ENCODE results near the gene CACNA1C. TPM values are rescaled to one million over a fixed set of nuclear protein-coding genes. Genes with fewer than 3 reads are reported as not detected.

The CACNA1C gene
- total RNA-seq, 4 donors from 2014 or later, result 44.1 to 104 (median 49.4) TPM

DNA sequence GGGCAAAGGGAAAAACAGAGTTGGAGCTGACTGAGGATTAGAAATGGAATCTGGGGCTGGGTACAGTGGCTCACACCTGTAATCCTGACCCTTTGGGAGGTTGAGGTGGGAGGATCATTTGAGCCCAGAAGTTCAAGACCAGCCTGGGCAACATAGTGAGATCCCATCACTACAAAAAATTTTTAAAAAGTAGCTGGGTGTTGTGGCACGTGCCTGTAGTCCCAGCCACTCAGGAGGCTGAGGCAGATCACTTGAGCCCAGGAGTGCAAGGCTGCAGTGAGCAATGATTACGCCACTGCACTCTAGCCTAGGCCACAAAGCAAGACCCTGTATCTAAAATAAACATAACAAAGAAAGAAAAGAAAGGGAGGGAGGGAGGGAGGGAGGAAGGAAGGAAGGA lies 33.7 kb upstream of the CACNA1C start:
- 94% methylated on average over 2 of the region's 2 CpGs for WGBS
- Histone ChIP-seq H3K27me3 (no peaks in the 10 kb centered on the region), H3K4me3 (no peak overlapping the region), H3K36me3 (no peaks in the 10 kb centered on the region), H3K4me1 (peaks cover 6 to 37% (median 7%) of the 10 kb centered on the region in 4 donors), H3K27ac (replicated peaks in 1 of 4) (no peak overlapping the region), H3K9me3 (no peaks in the 10 kb centered on the region)
- no peak for TF ChIP-seq EP300 (IDR thresholded peaks at IDR 0.05)
- TF ChIP-seq POLR2AphosphoS5 (IDR thresholded peaks at IDR 0.05), result no peak
- no peak for TF ChIP-seq POLR2A (IDR thresholded peaks at IDR 0.05; ENCODE audit: low read depth)
- TF ChIP-seq CTCF (IDR thresholded peaks at IDR 0.05), result no peak
- no peak for DNase-seq (ENCODE audit: extremely low spot score)
- intact Hi-C loops (cut with DNase I), result no loop called here

- Histone ChIP-seq H3K4me1 (peaks cover 0 to 23% (median 0%) of the 10 kb centered on the region in 4 donors), H3K4me3 (no peak overlapping the region), H3K36me3 (no peaks in the 10 kb centered on the region), H3K27ac (replicated peaks in 1 of 4) (no peak overlapping the region), H3K27me3 (no peaks in the 10 kb centered on the region), H3K9me3 (no peaks in the 10 kb centered on the region)
- DNase-seq (ENCODE audit: extremely low spot score), result no peak
- no peak for TF ChIP-seq POLR2A (IDR thresholded peaks at IDR 0.05; ENCODE audit: low read depth)
- TF ChIP-seq POLR2AphosphoS5 (IDR thresholded peaks at IDR 0.05), result no peak
- TF ChIP-seq EP300 (IDR thresholded peaks at IDR 0.05), result no peak
- TF ChIP-seq CTCF (IDR thresholded peaks at IDR 0.05), result no peak
- 96% methylated on average over 3 of the region's 3 CpGs for WGBS
- intact Hi-C loops (cut with DNase I), result no loop called here
Measured at GRCh38 chr12:2020511-2020910, 32.3 kb upstream of the CACNA1C start.

DNA sequence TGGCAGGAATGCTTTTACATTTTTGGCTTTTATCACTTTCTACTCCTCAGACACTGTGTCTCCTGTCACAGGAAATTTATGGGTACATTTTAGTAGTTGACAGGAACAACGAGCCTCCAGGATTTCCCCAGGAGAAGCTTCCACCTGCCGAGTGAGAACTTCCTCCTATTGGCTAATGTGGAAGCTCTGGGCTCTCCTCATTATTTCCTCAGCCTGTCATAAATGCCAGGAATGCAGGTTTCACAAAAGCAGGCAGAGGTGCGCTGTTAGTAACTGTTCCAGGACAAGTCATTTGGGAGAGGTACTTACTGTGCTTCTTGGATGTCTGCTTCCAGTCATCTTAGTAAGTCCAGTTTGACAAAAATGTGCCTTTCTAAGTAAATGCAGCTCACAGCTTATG lies 29.4 kb upstream of the CACNA1C start:
- 67% methylated on average over 3 of the region's 3 CpGs for whole genome bisulfite sequencing
- intact Hi-C loops (cut with DNase I), result no loop called here
- H3K4me1 ChIP-seq, result peaks cover 7 to 14% (median 11%) of the 10 kb centered on the region in 4 donors
- no peaks in the 10 kb centered on the region for H3K36me3 ChIP-seq
- H3K9me3 ChIP-seq, result no peaks in the 10 kb centered on the region
- no peaks in the 10 kb centered on the region for H3K27me3 ChIP-seq
- no peak for TF ChIP-seq EP300 (IDR thresholded peaks at IDR 0.05)
- no peak for TF ChIP-seq POLR2AphosphoS5 (IDR thresholded peaks at IDR 0.05)
- TF ChIP-seq CTCF (IDR thresholded peaks at IDR 0.05), result no peak
- no peak for TF ChIP-seq POLR2A (IDR thresholded peaks at IDR 0.05; ENCODE audit: low read depth)
- no peak overlapping the region for H3K4me3 ChIP-seq
- DNase-seq (ENCODE audit: extremely low spot score), result no peak
- no peak overlapping the region for H3K27ac ChIP-seq (replicated peaks in 1 of 4)

DNA sequence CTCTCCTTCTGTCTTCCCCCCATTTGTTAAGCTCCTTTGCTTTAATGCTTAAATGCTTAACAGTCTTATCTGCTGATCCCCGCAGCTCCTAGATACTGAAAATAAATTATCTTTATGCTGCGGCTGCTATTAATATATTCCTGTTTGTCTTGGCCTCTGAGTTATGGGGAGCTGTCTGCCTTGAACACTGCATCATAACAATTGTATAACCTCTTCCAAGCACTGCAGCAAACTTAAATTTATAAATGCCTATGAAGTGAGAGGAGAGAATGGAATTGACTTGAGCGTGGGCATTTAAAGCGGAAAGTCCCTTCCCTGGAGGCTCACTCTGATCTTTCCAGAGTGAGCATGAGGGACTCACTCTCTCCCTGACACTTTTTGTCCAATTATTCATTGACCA lies 25.4 kb upstream of the CACNA1C start:
- 48% methylated on average over 4 of the region's 4 CpGs for WGBS
- Histone ChIP-seq H3K27me3 (no peaks in the 10 kb centered on the region), H3K9me3 (no peaks in the 10 kb centered on the region), H3K4me3 (no peak overlapping the region), H3K36me3 (no peaks in the 10 kb centered on the region), H3K4me1 (peaks cover 7 to 23% (median 11%) of the 10 kb centered on the region in 4 donors), H3K27ac (replicated peaks in 1 of 4) (peak overlapping the region in 2 of 4 donors; percentile 42 to 46)
- TF ChIP-seq POLR2A (IDR thresholded peaks at IDR 0.05; ENCODE audit: low read depth), result no peak
- TF ChIP-seq EP300 (IDR thresholded peaks at IDR 0.05), result no peak
- no peak for TF ChIP-seq CTCF (IDR thresholded peaks at IDR 0.05)
- no peak for TF ChIP-seq POLR2AphosphoS5 (IDR thresholded peaks at IDR 0.05)
- DNase-seq (ENCODE audit: extremely low spot score), result no peak
- intact Hi-C loops (cut with DNase I), result no loop called here

DNA sequence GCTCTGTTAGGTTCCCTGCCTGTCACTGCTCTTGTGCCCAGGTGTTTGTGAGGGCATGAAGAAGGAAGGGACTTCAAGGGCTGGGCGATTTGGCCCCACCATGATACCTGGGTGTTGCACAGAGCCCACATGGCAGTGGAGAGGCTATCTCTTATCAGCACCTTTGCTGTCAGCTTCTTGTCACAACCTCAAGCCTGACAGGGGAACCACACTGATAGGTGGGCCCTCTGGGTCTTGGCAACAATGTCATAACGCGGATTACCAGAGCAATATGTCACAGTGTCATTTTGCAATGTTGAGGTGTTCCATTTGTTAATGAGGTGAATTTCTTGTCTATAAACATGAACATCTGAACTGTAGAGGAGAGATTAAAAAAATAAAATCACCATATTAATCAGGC lies 22.9 kb upstream of the CACNA1C start:
- 96% methylated on average over 3 of the region's 3 CpGs for WGBS

More for the DNA sequence above, 22.9 kb upstream of the CACNA1C start:
- Histone ChIP-seq H3K36me3 (no peaks in the 10 kb centered on the region), H3K4me1 (peaks cover 11 to 22% (median 17%) of the 10 kb centered on the region in 4 donors), H3K27me3 (no peaks in the 10 kb centered on the region), H3K4me3 (no peak overlapping the region), H3K27ac (replicated peaks in 1 of 4) (no peak overlapping the region), H3K9me3 (no peaks in the 10 kb centered on the region)
- TF ChIP-seq POLR2A (IDR thresholded peaks at IDR 0.05; ENCODE audit: low read depth), result no peak
- TF ChIP-seq EP300 (IDR thresholded peaks at IDR 0.05), result no peak
- TF ChIP-seq POLR2AphosphoS5 (IDR thresholded peaks at IDR 0.05), result no peak
- no peak for TF ChIP-seq CTCF (IDR thresholded peaks at IDR 0.05)
- no peak for DNase-seq (ENCODE audit: extremely low spot score)
- intact Hi-C loops (cut with DNase I), result no loop called here
